DMS114 treated with DMSO at 0.1 percent for 48 hours (cell line): ENCODE measurements around the gene HLCS.
"Not testable (repeated sequence)": the region's sequence is repeated elsewhere in the genome, so short reads cannot be mapped to it uniquely, and the experiment has no call there.

ENCODE experiments used
- DNase-seq: peaks from one replicate; lab custom pipeline; 2025; ENCODE audit not compliant: unreplicated experiment; lab: John Stamatoyannopoulos, UW

The HLCS gene

GRCh38 chr21:36959020-36959835 lies 7.2 kb downstream of the HLCS start:
- no peak for DNase-seq

GRCh38 chr21:36955783-36956182 lies 10.7 kb downstream of the HLCS start:
- DNase-seq, result no peak

GRCh38 chr21:36952331-36952730 lies 14.1 kb downstream of the HLCS start:
- not testable (repeated sequence) for DNase-seq

GRCh38 chr21:36949171-36950141 lies 17.0 kb downstream of the HLCS start:
- no peak for DNase-seq

- no peak for DNase-seq
These were observed 17.8 kb downstream of the HLCS start for GRCh38 chr21:36948686-36949085.

GRCh38 chr21:36946949-36947356 lies 19.5 kb downstream of the HLCS start:
- no peak for DNase-seq

- DNase-seq, result no peak
These were observed 20.9 kb downstream of the HLCS start for GRCh38 chr21:36945496-36946138.

- no peak for DNase-seq
These were observed 29.9 kb downstream of the HLCS start for GRCh38 chr21:36936361-36937135.

- DNase-seq, result no peak
These were observed 31.5 kb downstream of the HLCS start for GRCh38 chr21:36934864-36935420.

GRCh38 chr21:36932161-36932816 lies 34.2 kb downstream of the HLCS start:
- no peak for DNase-seq

- no peak for DNase-seq
These were observed 36.8 kb downstream of the HLCS start for GRCh38 chr21:36929622-36930021.

GRCh38 chr21:36928960-36929359 lies 37.5 kb downstream of the HLCS start:
- DNase-seq, result no peak

- DNase-seq, result peak; percentile 15
These were observed 38.8 kb downstream of the HLCS start for GRCh38 chr21:36927719-36928117.

- no peak for DNase-seq
These were observed 39.3 kb downstream of the HLCS start for GRCh38 chr21:36926989-36927718.

GRCh38 chr21:36923270-36923669 lies 43.2 kb downstream of the HLCS start:
- no peak for DNase-seq

GRCh38 chr21:36922861-36923260 lies 43.6 kb downstream of the HLCS start:
- no peak for DNase-seq

- DNase-seq, result no peak
These were observed 48.2 kb downstream of the HLCS start for GRCh38 chr21:36918291-36918690.

- DNase-seq, result no peak
These were observed 48.9 kb downstream of the HLCS start for GRCh38 chr21:36917471-36918158.

GRCh38 chr21:36916718-36917117 lies 49.8 kb downstream of the HLCS start:
- no peak for DNase-seq
